Measurements from ENCODE around the gene SLC10A6. TPM values are rescaled to one million over a fixed set of nuclear protein-coding genes. Genes with fewer than 3 reads are reported as not detected.

Gene SLC10A6
- polyA plus RNA-seq, 1 donor from 2014 or later, result not detected

GRCh38 chr4:86890790-86891189 is 41.6 kb upstream of the SLC10A6 start:
- Histone ChIP-seq H3K9ac (ENCODE audit: low read length) (no peak overlapping the region), H3K79me2 (replicated peaks; ENCODE audit: insufficient read depth, low read length) (no peaks in the 10 kb centered on the region), H3K36me3 (ENCODE audit: insufficient read depth, low read length) (no peaks in the 10 kb centered on the region), H3K4me2 (ENCODE audit: low read length) (no peak overlapping the region), H3K27ac (ENCODE audit: low read length) (no peak overlapping the region), H2AFZ (ENCODE audit: low read depth, low read length) (no peak overlapping the region), H3F3A (ENCODE audit: insufficient read depth, low read length, poor library complexity, severe bottlenecking) (no peaks in the 10 kb centered on the region), H3K4me3 (ENCODE audit: low read length) (no peak overlapping the region), H3K9me3 (ENCODE audit: low read length) (no peaks in the 10 kb centered on the region), H3K27me3 (ENCODE audit: insufficient read depth, low read depth, low read length) (peaks cover 2% of the 10 kb centered on the region), H4K20me1 (ENCODE audit: insufficient read depth) (no peaks in the 10 kb centered on the region), H3K9me2 (ENCODE audit: insufficient read depth, low read length) (no peaks in the 10 kb centered on the region)
- TF ChIP-seq POLR2AphosphoS5 (IDR thresholded peaks at IDR 0.05) (no peak), SMC3 (conservative IDR thresholded peaks at IDR 0.05; ENCODE audit: poor library complexity) (no peak), RAD21 (conservative IDR thresholded peaks at IDR 0.05) (no peak), TAF1 (IDR thresholded peaks at IDR 0.05; ENCODE audit: low read depth) (no peak), MXI1 (conservative IDR thresholded peaks at IDR 0.05; ENCODE audit: poor library complexity, severe bottlenecking) (no peak), EZH2 (IDR thresholded peaks at IDR 0.05; ENCODE audit: borderline replicate concordance, insufficient read depth, low read length, poor library complexity, severe bottlenecking) (no peak), REST (IDR thresholded peaks at IDR 0.05; ENCODE audit: borderline replicate concordance) (no peak), CTCF (IDR thresholded peaks at IDR 0.05; ENCODE audit: poor library complexity, severe bottlenecking) (no peak), EP300 (conservative IDR thresholded peaks at IDR 0.05; ENCODE audit: poor library complexity, severe bottlenecking) (no peak)

GRCh38 chr4:86879641-86880040 is 30.5 kb upstream of the SLC10A6 start:
- Histone ChIP-seq H3K4me3 (ENCODE audit: low read length) (no peak overlapping the region), H3K36me3 (ENCODE audit: insufficient read depth, low read length) (no peaks in the 10 kb centered on the region), H3K79me2 (replicated peaks; ENCODE audit: insufficient read depth, low read length) (no peaks in the 10 kb centered on the region), H3K4me2 (ENCODE audit: low read length) (no peak overlapping the region), H3K27me3 (ENCODE audit: insufficient read depth, low read depth, low read length) (no peaks in the 10 kb centered on the region), H3K9me3 (ENCODE audit: low read length) (peaks cover 11% of the 10 kb centered on the region), H4K20me1 (ENCODE audit: insufficient read depth) (no peaks in the 10 kb centered on the region), H2AFZ (ENCODE audit: low read depth, low read length) (no peak overlapping the region), H3K9ac (ENCODE audit: low read length) (no peak overlapping the region), H3F3A (ENCODE audit: insufficient read depth, low read length, poor library complexity, severe bottlenecking) (no peaks in the 10 kb centered on the region), H3K27ac (ENCODE audit: low read length) (no peak overlapping the region), H3K9me2 (ENCODE audit: insufficient read depth, low read length) (no peaks in the 10 kb centered on the region)
- TF ChIP-seq TAF1 (IDR thresholded peaks at IDR 0.05; ENCODE audit: low read depth), result no peak
- TF ChIP-seq EP300 (conservative IDR thresholded peaks at IDR 0.05; ENCODE audit: poor library complexity, severe bottlenecking), result no peak
- no peak for TF ChIP-seq EZH2 (IDR thresholded peaks at IDR 0.05; ENCODE audit: borderline replicate concordance, insufficient read depth, low read length, poor library complexity, severe bottlenecking)
- TF ChIP-seq MXI1 (conservative IDR thresholded peaks at IDR 0.05; ENCODE audit: poor library complexity, severe bottlenecking), result no peak
- TF ChIP-seq POLR2AphosphoS5 (IDR thresholded peaks at IDR 0.05), result no peak
- no peak for TF ChIP-seq REST (IDR thresholded peaks at IDR 0.05; ENCODE audit: borderline replicate concordance)
- no peak for TF ChIP-seq SMC3 (conservative IDR thresholded peaks at IDR 0.05; ENCODE audit: poor library complexity)
- no peak for TF ChIP-seq CTCF (IDR thresholded peaks at IDR 0.05; ENCODE audit: poor library complexity, severe bottlenecking)
- TF ChIP-seq RAD21 (conservative IDR thresholded peaks at IDR 0.05), result no peak
